ENCODE data around the gene KERA.

The KERA gene

GRCh38 chr12:91009319-91009950 lies 48.4 kb downstream of the KERA start:
- CTCF ChIA-PET = no interaction called here
- TF ChIP-seq CTCF (IDR thresholded peaks at IDR 0.05; ENCODE audit: control extremely low read depth, extremely low read depth, low read depth, missing control alignments) = no peak
- POLR2A ChIA-PET = no interaction called here
- peak; percentile 6 for DNase-seq (ENCODE audit: extremely low spot score)

GRCh38 chr12:91007531-91008290 lies 50.1 kb downstream of the KERA start:
- ChIA-PET CTCF (interaction anchor here (1.4 kb wide), 1 partner anchor 13 kb away, joined by 4 read pairs; no protein-coding TSS in a partner anchor), POLR2A (no interaction called here)
- peak; percentile 7 for DNase-seq (ENCODE audit: extremely low spot score)
- no peak for TF ChIP-seq CTCF (IDR thresholded peaks at IDR 0.05; ENCODE audit: control extremely low read depth, extremely low read depth, low read depth, missing control alignments)

- ChIA-PET CTCF (interaction anchor here (1.2 kb wide), 2 partner anchors 12 to 26 kb away, joined by 3 read pairs; no protein-coding TSS in a partner anchor), POLR2A (no interaction called here)
- no peak for TF ChIP-seq CTCF (IDR thresholded peaks at IDR 0.05; ENCODE audit: control extremely low read depth, extremely low read depth, low read depth, missing control alignments)
- DNase-seq (ENCODE audit: extremely low spot score) = no peak
These were observed 53.0 kb downstream of the KERA start, which contains the start of gene EPYC for GRCh38 chr12:91004872-91005271. TSS of gene EPYC (minus strand) at chr12:91004972. CDS start at chr12:91002565, 2,407 bp downstream.

GRCh38 chr12:91003737-91004136 lies 54.1 kb downstream of the KERA start:
- TF ChIP-seq CTCF (IDR thresholded peaks at IDR 0.05; ENCODE audit: control extremely low read depth, extremely low read depth, low read depth, missing control alignments) = no peak
- ChIA-PET CTCF (interaction anchor here (1.2 kb wide), 2 partner anchors 11 to 25 kb away, joined by 3 read pairs; no protein-coding TSS in a partner anchor), POLR2A (no interaction called here)
- DNase-seq (ENCODE audit: extremely low spot score) = no peak

GRCh38 chr12:91001306-91001705 lies 56.5 kb downstream of the KERA start:
- CTCF ChIA-PET = interaction anchor here (1.8 kb wide), 1 partner anchor 14 kb away, joined by 5 read pairs; no protein-coding TSS in a partner anchor
- DNase-seq (ENCODE audit: extremely low spot score) = no peak
- POLR2A ChIA-PET = no interaction called here
- no peak for TF ChIP-seq CTCF (IDR thresholded peaks at IDR 0.05; ENCODE audit: control extremely low read depth, extremely low read depth, low read depth, missing control alignments)
